Measurements from ENCODE around the gene B3GALT4.
A peak's percentile ranks its signal among the peaks of the same experiment; 100 is the strongest.

The B3GALT4 gene

GRCh38 chr6:33314515-33314942 is 37.6 kb downstream of the B3GALT4 start (continued):
- TF ChIP-seq ZBTB44 (tag by site-specific recombination; IDR thresholded peaks at IDR 0.05): no peak
- TF ChIP-seq ZNF433 (tag by site-specific recombination; IDR thresholded peaks at IDR 0.05; ENCODE audit: low read depth): no peak
- peak; percentile 52 for TF ChIP-seq ZXDB (tag by site-specific recombination; IDR thresholded peaks at IDR 0.05)
- no peak for TF ChIP-seq ZNF768 (tag by site-specific recombination; IDR thresholded peaks at IDR 0.05)

GRCh38 chr6:33314943-33315792 is 38.2 kb downstream of the B3GALT4 start:
- Histone ChIP-seq H3K4me3 (ENCODE audit: low read depth, low read length) (no peak overlapping the region), H3K9me3 (ENCODE audit: control insufficient read depth, insufficient read depth, low read depth, low read length) (no peaks in the 10 kb centered on the region), H3K27ac (ENCODE audit: extremely low read depth, low read depth, low read length) (no peak overlapping the region; the same call in 1 of the 2 replicates), H3K36me3 (ENCODE audit: control insufficient read depth in 2 of 2, insufficient read depth in 1 of 2, low read length in 2 of 2) (peaks cover 14 to 27% of the 10 kb centered on the region in 2 experiments), H3K4me1 (ENCODE audit: control insufficient read depth, insufficient read depth, low read length) (peaks cover 10% of the 10 kb centered on the region)
- POLR2A ChIA-PET: interaction anchor here (1.3 kb wide), 1 partner anchor 16 kb away, joined by 5 read pairs; the partner anchor contains the start of gene RGL2
- TF ChIP-seq RBAK (tag by site-specific recombination; IDR thresholded peaks at IDR 0.05) (no peak), ZNF398 (tag by site-specific recombination; IDR thresholded peaks at IDR 0.05) (no peak), YY2 (tag by site-specific recombination; IDR thresholded peaks at IDR 0.05) (no peak), ZNF132 (tag by site-specific recombination; IDR thresholded peaks at IDR 0.05; ENCODE audit: borderline replicate concordance) (no peak), BCL11B (tag by site-specific recombination; IDR thresholded peaks at IDR 0.05; ENCODE audit: low read depth) (no peak), TSHZ1 (tag by site-specific recombination; IDR thresholded peaks at IDR 0.05; ENCODE audit: borderline replicate concordance) (no peak), ZNF501 (tag by site-specific recombination; IDR thresholded peaks at IDR 0.05) (no peak), ZNF155 (tag by site-specific recombination; IDR thresholded peaks at IDR 0.05) (no peak), ZNF423 (tag by site-specific recombination; IDR thresholded peaks at IDR 0.05) (no peak), ZSCAN5A (tag by site-specific recombination; IDR thresholded peaks at IDR 0.05) (no peak), CTCF (tag by site-specific recombination; IDR thresholded peaks at IDR 0.05) (no peak), KLF9 (tag by site-specific recombination; IDR thresholded peaks at IDR 0.05; ENCODE audit: low read depth) (0 out of 2 replicates have a peak, but pooled peaks have one; percentile 12), ZEB2 (tag by site-specific recombination; IDR thresholded peaks at IDR 0.05) (no peak), ZBTB44 (tag by site-specific recombination; IDR thresholded peaks at IDR 0.05) (no peak), ZNF600 (tag by site-specific recombination; IDR thresholded peaks at IDR 0.05) (no peak), ZNF843 (tag by site-specific recombination; IDR thresholded peaks at IDR 0.05) (no peak), GLIS2 (tag by site-specific recombination; IDR thresholded peaks at IDR 0.05) (peak; percentile 53), ZIC2 (tag by site-specific recombination; IDR thresholded peaks at IDR 0.05) (0 out of 2 replicates have a peak, but pooled peaks have one; percentile 11)
- CTCF ChIA-PET: interaction anchor here (0.5 to 0.6 kb wide), 2 partner anchors 30 to 111 kb away, joined by 3 to 5 read pairs; no protein-coding TSS in a partner anchor
